Measurements from ENCODE around the gene BANF1.
A peak's percentile ranks its signal among the peaks of the same experiment; 100 is the strongest.

The BANF1 gene

GRCh38 chr11:66039765-66040164 is 37.5 kb downstream of the BANF1 start:
- no peak for DNase-seq (ENCODE audit: low read depth)

GRCh38 chr11:66042227-66042995 is 40.1 kb downstream of the BANF1 start:
- DNase-seq (ENCODE audit: low read depth), result no peak

- no peak for DNase-seq (ENCODE audit: low read depth)
Measured at GRCh38 chr11:66042996-66043906, 40.9 kb downstream of the BANF1 start.

- no peak for DNase-seq (ENCODE audit: low read depth)
Measured at GRCh38 chr11:66044757-66045156, 42.5 kb downstream of the BANF1 start.

GRCh38 chr11:66045177-66045639 is 42.9 kb downstream of the BANF1 start:
- DNase-seq (ENCODE audit: low read depth), result no peak

GRCh38 chr11:66046901-66047300 is 44.6 kb downstream of the BANF1 start:
- DNase-seq (ENCODE audit: low read depth), result no peak

GRCh38 chr11:66047541-66048365 is 45.5 kb downstream of the BANF1 start:
- no peak for DNase-seq (ENCODE audit: low read depth)

GRCh38 chr11:66048547-66049323 is 46.4 kb downstream of the BANF1 start, which contains the start of gene GAL3ST3:
Gene GAL3ST3 (minus strand): TSS chr11:66049161. CDS start chr11:66045415, 3,746 bp downstream.
- DNase-seq (ENCODE audit: low read depth), result no peak

GRCh38 chr11:66050581-66051231 is 48.4 kb downstream of the BANF1 start:
- DNase-seq (ENCODE audit: low read depth), result no peak

- no peak for DNase-seq (ENCODE audit: low read depth)
Measured at GRCh38 chr11:66051371-66051765, 49.1 kb downstream of the BANF1 start.

- DNase-seq (ENCODE audit: low read depth), result peak; percentile 93
Measured at GRCh38 chr11:66051766-66052663, 49.7 kb downstream of the BANF1 start, which contains the start of gene SF3B2. Gene SF3B2 (plus strand): TSS chr11:66052364. CDS start chr11:66052385, 21 bp downstream.

GRCh38 chr11:66052664-66052982 is 50.3 kb downstream of the BANF1 start:
- DNase-seq (ENCODE audit: low read depth), result no peak

Data from HS-27A (cell line).